Osteoblast (primary cell): ENCODE results near the gene PXDN. TPM values are rescaled to one million over a fixed set of nuclear protein-coding genes. Genes with fewer than 3 reads are reported as not detected.

Experiments
- DNase-seq: peaks from one replicate; pipeline ENCODE4 v3.0.0; 2011; ENCODE audit warnings: low spot score, mixed read lengths; ENCODE audit not compliant: insufficient read length; ENCODE audit errors: missing footprints
- H2AFZ ChIP-seq: 2 replicates; pipeline ENCODE4 v1.6.0; 2011; ENCODE audit warnings: mild to moderate bottlenecking, low read length
- H3K27ac ChIP-seq: 2 replicates; pipeline ENCODE4 v1.5.1; 2011; ENCODE audit warnings: mild to moderate bottlenecking, low read depth, low read length, moderate library complexity
- H3K27me3 ChIP-seq: 2 replicates; pipeline ENCODE4 v1.6.0; 2012; ENCODE audit warnings: mild to moderate bottlenecking, control low read depth, inconsistent platforms, low read length, moderate library complexity; ENCODE audit not compliant: insufficient read depth
- H3K36me3 ChIP-seq: 2 replicates; pipeline ENCODE4 v1.5.1; 2011; ENCODE audit warnings: mild to moderate bottlenecking, low read length, control low read depth, moderate library complexity; ENCODE audit not compliant: insufficient read depth
- H3K4me1 ChIP-seq: 2 replicates; pipeline ENCODE4 v1.5.1; 2011; ENCODE audit warnings: mild to moderate bottlenecking, low read length, control low read depth, moderate library complexity; ENCODE audit not compliant: insufficient read depth
- H3K4me2 ChIP-seq: 2 replicates; pipeline ENCODE4 v1.6.0; 2011; ENCODE audit warnings: mild to moderate bottlenecking, low read length; ENCODE audit not compliant: insufficient read depth
- H3K4me3 ChIP-seq: fragments of 200-600 bp; sonication (generic); 3 replicates; pipeline ENCODE4 v1.5.1; 2012; ENCODE audit warnings: mild to moderate bottlenecking, low read length, inconsistent platforms; ENCODE audit not compliant: insufficient read depth
- H3K79me2 ChIP-seq: 2 replicates; pipeline ENCODE4 v1.6.0; 2012; ENCODE audit warnings: mild to moderate bottlenecking, low read length, control low read depth, inconsistent platforms; ENCODE audit not compliant: insufficient read depth
- H3K9me3 ChIP-seq: 2 replicates; pipeline ENCODE4 v1.5.1; 2011; ENCODE audit warnings: low read depth, low read length, control low read depth
- H4K20me1 ChIP-seq: 2 replicates; pipeline ENCODE4 v1.6.0; 2012; ENCODE audit warnings: mild to moderate bottlenecking, low read length, control low read depth; ENCODE audit not compliant: insufficient read depth
- total RNA-seq: library from RNA; depleted of rRNA; stranded (reverse); fragments of >200 nt; gene quantifications from 2 replicates; pipeline ENCODE4 v1.2.3, GENCODE V29; 2012
- TF ChIP-seq, protein P1 (sequence below): IDR thresholded peaks from 2 replicates; pipeline ENCODE4 v1.5.1; 2011; ENCODE audit warnings: mild to moderate bottlenecking, low read depth, low read length, moderate library complexity; ENCODE audit errors: extremely low read depth

Gene PXDN
- total RNA-seq, 1 donor = 307 TPM

DNA sequence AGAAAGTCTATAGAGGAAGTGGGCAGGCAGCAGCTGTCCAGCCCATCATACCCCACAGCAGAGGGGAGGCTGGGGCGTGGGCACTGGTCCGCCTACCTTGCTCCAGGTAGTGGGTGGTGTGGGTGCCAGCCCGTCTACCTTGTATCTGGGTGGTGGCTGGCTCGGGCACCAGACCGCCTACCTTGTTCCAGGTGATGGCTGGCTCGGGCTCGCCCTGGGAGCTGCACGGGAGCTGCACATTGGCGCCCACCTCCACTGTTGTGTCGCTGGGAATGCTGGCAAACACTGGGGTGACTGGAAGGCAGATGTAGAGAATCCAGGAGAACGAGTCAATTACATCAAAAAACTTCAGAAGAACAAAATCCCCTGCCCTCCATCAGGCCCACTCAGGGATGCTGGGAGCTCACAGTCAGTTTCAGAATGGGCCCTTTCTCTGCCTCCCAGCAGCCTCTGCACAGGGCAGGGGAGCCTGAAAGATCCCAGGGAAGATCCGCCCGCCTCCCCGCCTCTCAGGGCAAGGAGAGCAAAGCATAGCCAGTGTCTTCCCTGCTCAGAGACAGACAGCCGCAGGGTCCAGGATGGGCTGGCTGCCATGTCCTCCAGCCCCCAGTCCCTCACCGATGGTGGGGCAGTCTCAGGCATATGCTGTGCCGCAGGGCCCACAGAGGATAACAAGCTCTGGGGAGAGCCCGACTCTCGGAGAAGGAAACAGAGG, 82.3 kb downstream of the PXDN start:
- TF ChIP-seq, protein P1, sequence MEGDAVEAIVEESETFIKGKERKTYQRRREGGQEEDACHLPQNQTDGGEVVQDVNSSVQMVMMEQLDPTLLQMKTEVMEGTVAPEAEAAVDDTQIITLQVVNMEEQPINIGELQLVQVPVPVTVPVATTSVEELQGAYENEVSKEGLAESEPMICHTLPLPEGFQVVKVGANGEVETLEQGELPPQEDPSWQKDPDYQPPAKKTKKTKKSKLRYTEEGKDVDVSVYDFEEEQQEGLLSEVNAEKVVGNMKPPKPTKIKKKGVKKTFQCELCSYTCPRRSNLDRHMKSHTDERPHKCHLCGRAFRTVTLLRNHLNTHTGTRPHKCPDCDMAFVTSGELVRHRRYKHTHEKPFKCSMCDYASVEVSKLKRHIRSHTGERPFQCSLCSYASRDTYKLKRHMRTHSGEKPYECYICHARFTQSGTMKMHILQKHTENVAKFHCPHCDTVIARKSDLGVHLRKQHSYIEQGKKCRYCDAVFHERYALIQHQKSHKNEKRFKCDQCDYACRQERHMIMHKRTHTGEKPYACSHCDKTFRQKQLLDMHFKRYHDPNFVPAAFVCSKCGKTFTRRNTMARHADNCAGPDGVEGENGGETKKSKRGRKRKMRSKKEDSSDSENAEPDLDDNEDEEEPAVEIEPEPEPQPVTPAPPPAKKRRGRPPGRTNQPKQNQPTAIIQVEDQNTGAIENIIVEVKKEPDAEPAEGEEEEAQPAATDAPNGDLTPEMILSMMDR = no peak
- Histone ChIP-seq H4K20me1 (peaks cover 5% of the 10 kb centered on the region), H3K79me2 (no peaks in the 10 kb centered on the region), H3K27me3 (no peaks in the 10 kb centered on the region), H3K4me2 (no peak overlapping the region), H3K27ac (no peak overlapping the region), H3K4me3 (no peak overlapping the region), H3K36me3 (peaks cover 69% of the 10 kb centered on the region), H3K4me1 (no peaks in the 10 kb centered on the region), H2AFZ (no peak overlapping the region), H3K9me3 (no peaks in the 10 kb centered on the region)
- peak; percentile 43 for DNase-seq

DNA sequence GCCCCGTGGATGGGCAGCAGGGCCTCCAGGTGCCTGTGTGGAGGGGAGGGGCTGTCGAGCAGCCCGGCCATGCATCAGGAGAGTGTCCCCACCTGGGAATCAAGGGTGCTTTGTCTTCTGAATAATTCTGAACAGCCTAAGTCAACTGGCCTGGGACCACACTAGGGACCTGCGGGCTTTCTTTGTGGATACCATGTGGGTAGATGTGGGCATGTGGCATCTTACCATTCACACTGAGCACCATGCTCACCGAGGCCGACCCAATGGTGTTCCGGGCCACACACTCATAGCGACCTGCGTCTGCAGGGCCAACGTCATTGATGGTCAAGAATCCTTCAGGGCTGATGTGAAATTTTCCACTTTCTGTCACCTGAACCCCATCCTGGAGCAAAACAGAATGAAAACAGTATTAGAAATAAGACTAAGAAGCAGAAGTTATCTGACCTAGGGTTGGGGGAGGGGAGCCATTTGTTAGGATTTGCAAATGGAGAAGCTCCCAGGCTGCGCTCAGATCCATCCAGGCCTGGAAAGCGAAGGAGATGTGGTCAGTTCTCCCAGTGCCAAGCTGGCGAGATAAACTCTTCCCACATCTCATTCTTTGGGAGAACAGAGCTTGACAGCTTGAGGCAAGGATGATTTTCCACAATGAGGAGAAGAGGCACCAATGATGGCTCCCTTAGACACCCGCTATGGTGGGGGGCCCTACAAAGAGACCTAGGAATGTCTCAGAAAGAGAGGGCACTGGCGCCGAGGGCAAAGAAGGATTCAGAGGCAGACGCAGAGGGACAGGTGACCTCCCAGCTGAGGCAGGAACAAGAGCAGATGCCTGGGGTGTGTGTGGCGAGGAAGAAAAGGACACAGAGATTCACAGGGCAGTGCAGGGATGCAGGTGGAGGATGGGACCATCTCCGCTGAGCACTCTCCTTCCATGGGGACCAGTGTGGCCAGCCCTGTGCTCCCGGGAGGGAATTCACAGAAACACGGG, 83.4 kb downstream of the PXDN start:
- peaks cover 63% of the 10 kb centered on the region for H3K36me3 ChIP-seq
- H3K9me3 ChIP-seq = no peaks in the 10 kb centered on the region
- TF ChIP-seq, protein P1 = no peak
- no peaks in the 10 kb centered on the region for H3K27me3 ChIP-seq
- peak; percentile 77 for DNase-seq
- peaks cover 5% of the 10 kb centered on the region for H4K20me1 ChIP-seq
- peaks cover under 1% of the 10 kb centered on the region for H3K79me2 ChIP-seq
- no peak overlapping the region for H3K27ac ChIP-seq
- no peak overlapping the region for H3K4me3 ChIP-seq
- H2AFZ ChIP-seq = no peak overlapping the region
- no peak overlapping the region for H3K4me2 ChIP-seq
- peaks cover 2% of the 10 kb centered on the region for H3K4me1 ChIP-seq

DNA sequence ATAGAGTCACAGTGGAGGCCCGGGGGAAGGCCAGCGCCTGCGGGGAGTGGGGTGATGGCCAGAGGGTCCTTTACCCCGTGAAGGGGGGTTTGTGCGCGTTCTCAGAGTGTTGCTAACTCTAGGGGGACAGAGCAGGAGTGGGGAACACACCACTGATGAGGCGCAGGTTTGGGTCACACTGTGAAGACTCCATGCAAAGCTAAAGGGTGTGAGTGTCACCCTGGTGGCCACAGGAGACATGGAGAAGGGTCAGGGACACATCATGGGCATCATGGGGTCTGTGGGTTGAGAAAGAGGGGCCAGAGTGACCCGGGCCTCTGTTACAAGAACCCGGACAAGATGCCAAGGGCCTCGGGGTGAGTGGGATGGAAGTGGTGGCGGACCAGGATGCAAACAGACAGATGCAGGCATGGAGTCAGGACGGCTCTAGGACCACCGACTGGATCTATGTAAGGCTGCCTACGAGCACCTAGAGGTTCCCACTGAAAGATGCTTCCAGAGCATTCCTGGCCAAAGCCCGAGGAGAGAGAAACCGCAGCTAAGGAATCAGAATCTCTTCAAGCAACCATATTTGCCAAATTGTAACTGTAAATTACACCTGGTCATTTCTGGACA, 84.3 kb downstream of the PXDN start:
- peak; percentile 69 for DNase-seq
- Histone ChIP-seq H3K79me2 (peaks cover 4% of the 10 kb centered on the region), H3K9me3 (no peaks in the 10 kb centered on the region), H3K36me3 (peaks cover 54% of the 10 kb centered on the region), H4K20me1 (peaks cover 5% of the 10 kb centered on the region), H3K4me2 (no peak overlapping the region), H3K27ac (no peak overlapping the region), H3K4me3 (no peak overlapping the region), H2AFZ (no peak overlapping the region), H3K27me3 (no peaks in the 10 kb centered on the region), H3K4me1 (peaks cover 11% of the 10 kb centered on the region)
- TF ChIP-seq, protein P1 = no peak
